ENCODE measurements around the gene ALG11. TPM values are rescaled to one million over a fixed set of nuclear protein-coding genes. Genes with fewer than 3 reads are reported as not detected.
"Not testable (repeated sequence)": the region's sequence is repeated elsewhere in the genome, so short reads cannot be mapped to it uniquely, and the experiment has no call there.

Gene ALG11
- polyA plus RNA-seq, 1 donor: 36.0 TPM

DNA sequence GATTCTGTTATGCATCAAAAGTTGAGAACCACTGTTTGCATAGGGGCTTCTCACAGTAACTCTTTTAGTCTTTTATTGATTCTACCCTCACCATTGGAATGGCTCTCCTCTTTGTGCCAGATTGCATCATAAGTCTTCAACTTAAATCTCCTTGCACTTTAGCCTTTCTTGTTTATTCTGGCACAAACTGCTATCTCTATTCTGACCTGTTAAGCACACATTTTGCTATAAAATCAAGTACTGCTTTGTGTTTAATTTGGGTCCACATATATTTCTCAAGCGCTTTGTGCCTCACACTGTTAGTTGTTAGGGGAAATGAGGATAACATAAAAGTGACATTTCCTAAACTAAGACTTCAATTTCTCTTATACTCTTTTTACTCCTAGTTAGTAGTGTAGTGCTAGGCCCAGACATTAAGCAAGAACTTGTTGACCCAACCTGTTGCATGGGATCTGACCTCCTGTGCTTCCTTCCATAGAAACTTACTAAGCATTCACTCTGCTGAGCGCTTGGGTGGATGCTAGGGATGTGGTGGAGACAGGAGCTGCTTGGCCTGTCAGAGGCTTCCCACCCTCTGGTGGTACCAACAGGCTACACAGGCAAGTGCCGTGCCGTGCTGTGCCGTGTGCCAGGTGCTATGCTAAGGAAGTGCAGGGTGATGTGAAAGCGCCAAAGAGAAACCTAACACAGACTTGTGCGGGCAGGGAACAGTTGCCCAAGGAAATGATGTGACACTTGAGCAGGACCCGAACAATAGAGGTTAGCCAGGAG is 13.5 kb downstream of the ALG11 start:
- DNase-seq: no peak

DNA sequence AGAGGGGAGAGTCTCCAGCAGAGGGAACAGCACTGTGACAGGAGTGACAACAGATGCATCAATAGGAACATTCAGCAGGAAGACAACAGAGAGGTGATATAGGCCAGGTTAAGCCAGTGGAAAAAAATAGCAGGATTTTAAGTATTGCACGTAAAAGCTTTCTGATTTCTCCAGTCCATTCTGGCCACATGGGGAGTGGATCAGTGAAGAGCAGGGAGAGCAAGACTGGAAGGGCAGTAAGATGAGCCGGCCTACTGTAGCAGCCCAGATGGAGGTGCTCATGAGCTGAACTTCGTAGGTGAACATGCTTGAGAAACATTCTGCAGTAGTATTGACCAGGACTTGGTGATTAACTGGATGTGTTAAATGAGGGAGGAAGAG is 14.0 kb downstream of the ALG11 start:
- DNase-seq: no peak

DNA sequence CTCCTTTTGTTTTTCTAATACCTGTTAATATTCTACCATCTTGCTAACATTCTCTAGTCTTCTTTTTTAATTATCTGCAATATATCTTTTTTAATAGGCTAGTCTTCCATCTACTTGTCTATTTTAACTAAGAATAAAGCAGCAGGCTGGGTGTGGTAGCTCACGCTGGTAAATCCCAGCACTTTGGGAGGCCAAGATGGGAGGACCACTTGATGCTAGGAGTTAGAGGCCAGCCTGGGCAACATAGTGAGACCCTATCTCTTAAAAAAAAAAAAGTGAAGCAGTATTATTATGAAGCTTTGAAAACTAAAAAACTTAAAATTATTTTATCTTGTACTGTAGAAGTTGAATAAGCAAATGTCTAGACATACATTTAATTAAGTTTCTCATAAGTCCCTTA is 15.6 kb downstream of the ALG11 start:
- no peak for DNase-seq

DNA sequence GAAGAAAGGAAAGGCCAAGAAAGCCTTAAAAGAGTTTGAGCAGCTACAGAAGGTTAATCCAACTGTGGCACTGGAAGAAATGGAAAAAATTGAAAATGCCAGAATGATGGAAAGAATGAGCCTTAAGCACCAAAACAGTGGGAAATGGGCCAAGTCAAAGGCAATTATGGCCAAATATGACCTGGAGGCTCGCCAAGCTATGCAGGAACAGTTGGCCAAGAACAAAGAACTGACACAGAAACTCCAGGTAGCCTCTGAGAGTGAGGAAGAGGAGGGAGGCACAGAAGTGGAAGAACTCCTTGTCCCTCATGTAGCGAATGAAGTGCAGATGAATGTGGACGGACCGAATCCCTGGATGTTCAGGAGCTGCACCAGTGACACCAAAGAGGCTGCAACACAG is 17.4 kb downstream of the ALG11 start:
- no peak for DNase-seq

DNA sequence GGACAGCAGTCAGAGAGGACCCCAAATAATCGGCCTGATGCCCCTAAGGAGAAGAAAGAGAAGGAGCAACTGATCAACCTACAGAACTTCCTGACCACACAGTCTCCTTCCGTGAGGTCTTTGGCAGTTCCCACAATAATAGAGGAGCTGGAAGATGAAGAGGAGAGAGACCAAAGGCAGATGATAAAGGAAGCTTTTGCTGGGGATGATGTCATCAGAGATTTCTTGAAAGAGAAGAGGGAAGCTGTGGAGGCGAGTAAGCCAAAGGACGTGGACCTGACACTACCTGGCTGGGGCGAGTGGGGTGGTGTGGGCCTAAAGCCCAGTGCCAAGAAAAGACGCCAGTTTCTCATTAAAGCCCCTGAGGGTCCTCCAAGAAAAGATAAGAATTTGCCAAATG is 18.2 kb downstream of the ALG11 start:
- DNase-seq: not testable (repeated sequence)

DNA sequence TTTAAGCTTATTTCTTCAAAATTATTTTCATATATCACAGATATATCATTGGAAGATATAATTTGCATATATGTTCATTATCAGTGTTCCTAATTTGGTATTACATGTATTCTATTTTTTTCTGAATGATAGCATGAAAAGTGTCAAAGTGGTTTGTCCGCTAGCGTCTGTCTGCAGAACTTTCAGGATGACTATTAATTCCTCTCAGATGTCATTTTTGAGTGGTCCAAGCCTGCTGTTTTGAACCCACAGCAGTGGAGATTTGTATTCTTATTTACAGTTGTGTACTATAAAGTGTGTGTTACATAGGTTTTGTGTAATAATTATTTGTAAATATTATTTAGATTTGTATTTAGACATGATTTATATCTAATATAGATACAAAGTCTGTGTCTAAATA is 20.8 kb downstream of the ALG11 start:
- no peak for DNase-seq

DNA sequence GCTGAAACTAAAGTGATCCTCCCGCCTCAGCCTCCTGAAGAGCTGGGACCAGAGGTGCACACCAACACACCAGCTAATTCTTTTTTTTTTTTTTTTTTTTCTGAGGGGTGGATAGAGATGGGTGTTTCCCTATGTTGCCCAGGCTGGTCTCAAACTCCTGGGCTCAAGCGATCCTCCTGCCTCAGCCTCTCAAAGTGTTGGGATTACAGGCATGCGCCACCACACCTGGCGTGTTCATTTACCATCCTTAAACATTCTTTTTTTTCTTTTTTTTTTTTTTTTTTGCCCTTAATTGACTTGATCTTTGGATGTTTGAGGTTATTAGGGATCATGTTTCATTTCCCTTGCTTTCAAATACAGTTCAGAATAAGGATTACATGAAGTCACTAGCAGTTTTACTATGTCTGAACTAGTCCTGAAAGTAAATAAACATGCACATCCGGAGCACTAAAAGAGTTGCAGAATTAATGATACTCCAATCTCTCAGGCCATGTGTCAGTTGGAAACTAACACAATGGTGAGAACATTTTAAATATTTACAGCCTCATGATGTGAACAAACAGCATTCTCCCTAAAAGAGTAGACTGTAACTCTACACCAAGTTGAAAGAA is 22.5 kb downstream of the ALG11 start:
- no peak for DNase-seq

DNA sequence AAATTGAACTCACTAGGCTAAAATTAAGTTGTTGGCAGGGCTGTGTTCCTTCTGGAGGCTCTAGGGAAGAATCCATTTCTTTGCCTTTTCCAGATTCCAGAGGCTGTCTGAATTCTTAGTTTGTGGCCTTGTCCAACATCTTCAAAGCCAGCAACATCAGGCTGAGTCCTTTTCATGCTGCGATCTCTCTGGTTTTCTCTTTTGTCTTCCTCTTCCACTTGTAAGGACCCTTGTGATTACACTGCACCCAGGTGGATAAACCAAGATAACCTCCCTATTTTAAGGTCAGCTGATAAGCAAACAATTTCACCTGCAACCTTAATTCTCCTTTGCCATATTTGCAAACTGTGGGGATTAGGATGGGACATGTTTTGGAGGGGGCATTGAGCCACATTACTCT is 23.8 kb downstream of the ALG11 start:
- DNase-seq: no peak

DNA sequence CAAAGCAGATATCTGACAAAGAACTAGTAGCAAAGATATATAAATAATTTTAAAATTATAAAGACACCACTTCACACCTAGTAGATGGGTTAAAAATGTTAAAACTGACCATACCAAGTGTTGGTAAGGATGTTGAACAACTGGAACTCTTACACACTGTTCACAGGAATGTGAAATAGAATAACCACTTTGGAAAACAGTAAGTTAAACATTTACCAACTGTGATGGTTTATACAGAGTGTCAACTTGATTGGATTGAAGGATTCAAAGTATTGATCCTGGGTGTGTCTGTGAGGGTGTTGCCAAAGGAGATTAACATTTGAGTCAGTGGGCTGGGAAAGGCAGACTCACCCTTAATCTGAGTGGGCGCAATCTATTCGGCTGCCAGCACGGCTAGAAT is 31.5 kb downstream of the ALG11 start:
- no peak for DNase-seq

DNA sequence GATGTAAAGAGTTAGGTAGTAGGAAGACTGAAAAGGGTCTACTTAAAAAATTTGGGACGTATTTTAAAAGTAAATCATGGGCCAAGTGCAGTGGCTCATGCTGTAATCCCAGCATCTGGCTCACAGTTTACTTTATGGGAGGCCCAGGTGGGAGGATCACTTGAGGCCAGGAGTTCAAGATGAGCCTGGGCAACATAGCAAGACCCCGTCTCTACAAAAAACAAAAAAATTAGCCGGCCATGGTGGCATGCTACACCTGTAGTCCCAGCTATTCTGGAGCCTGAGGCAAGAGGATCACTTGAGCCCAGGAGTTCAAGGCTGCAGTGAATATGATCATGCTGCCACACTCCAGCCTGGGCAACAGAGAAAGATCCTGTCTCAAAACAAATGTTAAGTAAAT is 35.3 kb downstream of the ALG11 start:
- DNase-seq: no peak

DNA sequence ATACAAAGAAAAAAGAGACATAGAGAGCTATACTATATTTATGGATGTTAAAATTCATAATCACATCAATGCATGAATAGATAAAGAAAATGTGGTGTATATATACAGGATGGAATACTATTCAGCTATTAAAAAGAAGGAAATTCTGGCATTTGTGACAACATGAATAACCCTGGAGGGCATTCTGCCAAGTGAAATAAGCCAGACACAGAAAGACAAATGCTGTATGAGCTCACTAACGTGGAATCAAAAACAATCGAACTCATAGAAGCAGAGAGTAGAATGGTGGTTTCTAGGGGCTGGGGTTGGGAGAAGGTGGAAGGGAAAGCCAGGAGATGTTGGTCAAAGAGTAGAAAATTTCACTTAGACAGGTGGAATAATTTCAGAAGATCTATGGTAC is 36.3 kb downstream of the ALG11 start:
- DNase-seq: no peak

DNA sequence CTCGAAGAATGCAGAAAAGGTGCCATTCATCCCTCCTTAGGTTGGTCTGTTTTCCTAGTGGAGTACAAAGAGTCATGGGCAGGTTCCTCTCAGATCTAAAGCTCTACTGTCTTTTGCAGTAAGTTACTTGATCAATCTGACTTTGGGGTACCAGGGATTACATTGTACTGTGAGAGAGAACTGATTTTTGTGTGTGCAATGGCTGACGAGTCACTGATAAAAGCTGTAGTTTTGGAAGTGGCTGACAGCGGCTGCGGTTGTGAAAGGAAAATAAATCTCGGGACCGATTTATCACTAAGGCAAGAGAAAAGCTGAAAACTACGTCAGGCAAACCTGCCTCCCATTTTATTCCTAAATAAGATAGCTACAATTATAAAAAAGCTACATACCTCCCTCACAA is 39.2 kb downstream of the ALG11 start:
- no peak for DNase-seq

DNA sequence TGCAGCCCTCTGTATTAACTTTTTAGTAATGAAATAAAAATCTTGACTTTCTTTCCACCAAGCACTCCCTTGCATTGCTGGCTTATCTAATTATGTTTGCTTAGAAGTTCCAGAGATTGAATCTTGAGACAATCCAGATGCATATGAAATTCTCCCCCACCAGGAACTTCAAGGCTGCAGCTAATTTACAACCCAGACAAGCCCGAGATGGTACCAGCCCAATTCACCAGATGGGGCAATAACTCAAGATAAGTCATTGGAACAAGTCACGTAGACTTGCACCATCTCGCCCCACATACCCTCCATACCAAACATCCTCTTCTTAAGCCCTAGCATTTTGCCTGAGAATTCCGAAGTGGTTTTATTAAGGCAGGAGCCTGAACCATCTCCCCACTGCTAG is 41.3 kb downstream of the ALG11 start:
- DNase-seq: no peak

DNA sequence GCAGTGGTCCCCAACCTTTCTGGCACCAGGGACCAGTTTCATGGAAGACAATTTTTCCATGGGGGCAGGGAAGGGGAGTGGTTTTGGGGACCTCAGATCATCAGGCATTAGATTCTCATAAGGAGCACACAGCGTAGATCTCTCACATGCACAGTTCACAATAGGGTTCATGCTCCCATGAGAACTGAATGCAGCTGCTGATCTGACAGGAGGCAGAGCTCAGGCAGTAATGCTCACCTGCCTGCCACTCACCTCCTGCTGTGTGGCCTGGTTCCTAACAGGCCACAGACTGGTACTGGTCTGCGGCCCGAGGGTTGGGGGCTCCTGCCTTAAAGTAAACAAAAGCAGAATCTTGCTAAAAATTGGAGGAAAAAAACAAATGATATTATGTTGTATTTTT is 48.9 kb downstream of the ALG11 start:
- not testable (repeated sequence) for DNase-seq

DNA sequence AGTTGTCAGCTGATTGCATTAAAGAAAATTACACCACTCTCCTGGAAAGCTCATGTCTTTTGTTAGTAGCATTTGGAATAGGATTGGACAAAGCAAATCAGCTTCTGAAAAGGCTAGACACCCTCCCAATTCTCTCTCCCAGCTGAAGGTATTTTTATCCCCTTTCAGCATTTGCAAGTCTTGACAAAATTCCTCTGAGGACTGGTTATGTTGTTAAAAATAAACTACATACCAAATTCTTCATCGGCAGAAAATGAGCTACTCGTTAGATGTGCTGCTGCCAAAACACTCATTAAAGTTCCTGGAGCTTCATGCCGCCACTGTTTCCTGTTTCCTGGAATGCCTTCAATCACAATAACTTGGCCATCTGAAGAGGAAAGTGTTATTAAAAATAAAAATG is 49.4 kb downstream of the ALG11 start:
- no peak for DNase-seq

DNA sequence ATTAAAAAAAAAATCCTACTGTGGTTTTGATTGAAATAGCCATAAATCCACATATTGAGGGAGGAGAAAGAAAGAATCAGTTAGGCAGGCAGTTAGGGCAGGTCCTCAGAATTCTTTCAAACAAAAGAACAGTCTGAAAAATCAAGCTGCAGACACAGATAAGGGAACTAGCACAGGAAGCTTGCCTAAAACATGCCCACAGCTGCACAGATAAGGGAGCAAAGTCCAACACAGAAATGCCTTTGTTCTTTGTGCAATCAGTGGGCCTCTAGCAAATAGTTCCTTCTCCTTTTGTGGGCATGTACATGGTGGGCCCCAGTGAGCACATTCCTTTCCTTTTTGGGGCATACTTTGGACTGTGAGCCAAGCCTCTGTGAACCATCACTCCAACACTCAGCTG is 55.0 kb downstream of the ALG11 start:
- DNase-seq: no peak

DNA sequence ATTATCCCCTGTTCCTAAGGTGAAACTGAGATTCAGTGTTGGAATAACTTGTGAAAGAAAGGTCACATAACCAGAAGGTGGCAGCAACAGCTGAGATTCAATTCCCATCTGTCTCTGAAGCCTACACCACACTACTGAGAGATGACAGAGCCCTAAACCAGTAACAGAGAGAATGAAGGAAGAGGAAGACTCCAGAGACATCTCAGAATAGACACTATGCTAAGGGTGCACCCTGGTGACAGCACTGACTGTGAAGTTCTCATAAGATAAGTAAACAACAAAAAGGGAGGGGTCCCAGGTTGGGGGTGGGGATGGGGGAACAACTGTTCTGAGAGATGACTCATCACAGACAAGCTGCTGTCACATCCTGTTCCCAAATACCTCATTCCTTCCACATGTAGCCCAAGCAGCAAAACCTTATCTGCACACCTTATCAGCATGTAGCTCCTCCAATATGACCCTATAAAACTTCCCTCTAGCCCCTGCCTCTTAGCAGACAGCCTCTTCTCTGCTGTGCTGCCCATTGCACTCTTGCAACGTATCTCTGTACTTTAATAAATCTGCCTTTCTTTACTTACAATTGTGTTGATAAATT is 58.8 kb downstream of the ALG11 start:
- DNase-seq: no peak

Other genes with a start within 250 kb of the ALG11 start
- 23.6 TPM for gene DHRS12, start 208.2 kb upstream of the ALG11 start, polyA plus RNA-seq (ENCODE audit: insufficient read length)
- 0.42 TPM for gene TMEM272, start 167.2 kb upstream of the ALG11 start, polyA plus RNA-seq (ENCODE audit: insufficient read length)
- not detected for gene CCDC70, start 150.4 kb upstream of the ALG11 start, polyA plus RNA-seq (ENCODE audit: insufficient read length)
- 23.9 TPM for gene ATP7B, start 948 bp upstream of the ALG11 start, polyA plus RNA-seq (ENCODE audit: insufficient read length)
- 40.7 TPM for gene UTP14C, start 12.3 kb downstream of the ALG11 start, polyA plus RNA-seq (ENCODE audit: insufficient read length)
- 7.1 TPM for gene NEK5, start 116.7 kb downstream of the ALG11 start, polyA plus RNA-seq (ENCODE audit: insufficient read length)
- gene NEK3, start 147.2 kb downstream of the ALG11 start, polyA plus RNA-seq (ENCODE audit: insufficient read length): 45.6 TPM

All from left kidney (tissue), 2 donors.